SK-N-SH treated with all-trans-retinoic acid at 6 μM for 48 hours (cell line): ENCODE measurements around the gene NDRG3.

Source experiments
- ATAC-seq: fragments of 200-7000 bp; cut with Tn5 transposase; 3 replicates; pipeline ENCODE4 v1.9.1; 2020; ENCODE audit warnings: mild to moderate bottlenecking, moderate library complexity
- ARNTL ChIP-seq: fragments of 450-650 bp; formaldehyde crosslinking; IDR thresholded peaks from 2 replicates; pipeline ENCODE4 v1.5.0; 2020; ENCODE audit warnings: low read depth, mild to moderate bottlenecking, moderate library complexity, borderline replicate concordance
- BACH2 ChIP-seq: fragments of 250-450 bp; sonication (Bioruptor Pico); IDR thresholded peaks from 2 replicates; pipeline ENCODE4 v1.9.0; 2021; ENCODE audit warnings: mild to moderate bottlenecking, borderline replicate concordance
- CREB5 ChIP-seq: fragments of 250-450 bp; sonication (Bioruptor Pico); IDR thresholded peaks from 2 replicates; pipeline ENCODE4 v1.5.1; 2020; ENCODE audit warnings: low read depth, mild to moderate bottlenecking, moderate library complexity
- CSDC2 ChIP-seq: fragments of 250-450 bp; sonication (Bioruptor Pico); IDR thresholded peaks from 2 replicates; pipeline ENCODE4 v1.5.0; 2020; ENCODE audit warnings: mild to moderate bottlenecking, moderate library complexity
- ESRRG ChIP-seq: fragments of 250-450 bp; sonication (Bioruptor Pico); IDR thresholded peaks from 2 replicates; pipeline ENCODE4 v1.6.1; 2021; ENCODE audit warnings: mild to moderate bottlenecking
- GLIS3 ChIP-seq: fragments of 250-450 bp; sonication (Bioruptor Pico); IDR thresholded peaks from 2 replicates; pipeline ENCODE4 v1.5.0; 2020; ENCODE audit warnings: mild to moderate bottlenecking, moderate library complexity
- ISL1 ChIP-seq: fragments of 250-450 bp; sonication (Bioruptor Pico); IDR thresholded peaks from 2 replicates; pipeline ENCODE4 v2.1.2; 2022; ENCODE audit warnings: mild to moderate bottlenecking, moderate library complexity
- PPARA ChIP-seq: fragments of 250-450 bp; sonication (Bioruptor Pico); IDR thresholded peaks from 2 replicates; pipeline ENCODE4 v1.5.0; 2020; ENCODE audit warnings: mild to moderate bottlenecking, borderline replicate concordance
- RARB ChIP-seq: fragments of 250-450 bp; sonication (Bioruptor Pico); IDR thresholded peaks from 2 replicates; pipeline ENCODE4 v1.8.0; 2021; ENCODE audit warnings: mild to moderate bottlenecking, moderate library complexity
- TCF4 ChIP-seq: fragments of 250-450 bp; sonication (Bioruptor Pico); IDR thresholded peaks from 2 replicates; pipeline ENCODE4 v1.8.0; 2021; ENCODE audit warnings: mild to moderate bottlenecking, moderate library complexity, borderline replicate concordance
- TOX ChIP-seq: fragments of 250-450 bp; sonication (Bioruptor Pico); IDR thresholded peaks from 2 replicates; pipeline ENCODE4 v1.8.0; 2021; ENCODE audit warnings: mild to moderate bottlenecking, moderate library complexity, borderline replicate concordance
- TSHZ2 ChIP-seq: fragments of 250-450 bp; sonication (Bioruptor Pico); IDR thresholded peaks from 2 replicates; pipeline ENCODE4 v1.5.0; 2020; ENCODE audit warnings: mild to moderate bottlenecking, moderate library complexity
- ZC3H10 ChIP-seq: fragments of 250-450 bp; sonication (Bioruptor Pico); IDR thresholded peaks from 2 replicates; pipeline ENCODE4 v1.5.1; 2021; ENCODE audit warnings: mild to moderate bottlenecking, moderate library complexity
- ZFP3 ChIP-seq: fragments of 250-450 bp; sonication (Bioruptor Pico); IDR thresholded peaks from 2 replicates; pipeline ENCODE4 v1.5.0; 2020; ENCODE audit warnings: mild to moderate bottlenecking, moderate library complexity
- ZFP30 ChIP-seq: fragments of 450-650 bp; formaldehyde crosslinking; IDR thresholded peaks from 2 replicates; pipeline ENCODE4 v1.5.0; 2022; ENCODE audit warnings: mild to moderate bottlenecking, moderate library complexity
- ZNF565 ChIP-seq: fragments of 450-650 bp; formaldehyde crosslinking; conservative IDR thresholded peaks from 2 replicates; pipeline ENCODE4 v1.5.0; 2020; ENCODE audit warnings: low read depth, mild to moderate bottlenecking, moderate library complexity
- ZNF70 ChIP-seq: fragments of 450-650 bp; formaldehyde crosslinking; IDR thresholded peaks from 2 replicates; pipeline ENCODE4 v1.5.0; 2020; ENCODE audit warnings: mild to moderate bottlenecking, moderate library complexity
- ZNF8 ChIP-seq: fragments of 450-650 bp; formaldehyde crosslinking; IDR thresholded peaks from 2 replicates; pipeline ENCODE4 v1.5.0; 2020; ENCODE audit warnings: mild to moderate bottlenecking, moderate library complexity
- TF ChIP-seq, protein P1 (sequence below): fragments of 250-450 bp; sonication (Bioruptor Pico); IDR thresholded peaks from 2 replicates; pipeline ENCODE4 v1.8.0; 2020; ENCODE audit warnings: mild to moderate bottlenecking, moderate library complexity, borderline replicate concordance
- TF ChIP-seq, protein P2 (sequence below): fragments of 250-450 bp; sonication (Bioruptor Pico); IDR thresholded peaks from 2 replicates; pipeline ENCODE4 v1.5.1; 2021; ENCODE audit warnings: mild to moderate bottlenecking, moderate library complexity

NDRG3 gene

DNA sequence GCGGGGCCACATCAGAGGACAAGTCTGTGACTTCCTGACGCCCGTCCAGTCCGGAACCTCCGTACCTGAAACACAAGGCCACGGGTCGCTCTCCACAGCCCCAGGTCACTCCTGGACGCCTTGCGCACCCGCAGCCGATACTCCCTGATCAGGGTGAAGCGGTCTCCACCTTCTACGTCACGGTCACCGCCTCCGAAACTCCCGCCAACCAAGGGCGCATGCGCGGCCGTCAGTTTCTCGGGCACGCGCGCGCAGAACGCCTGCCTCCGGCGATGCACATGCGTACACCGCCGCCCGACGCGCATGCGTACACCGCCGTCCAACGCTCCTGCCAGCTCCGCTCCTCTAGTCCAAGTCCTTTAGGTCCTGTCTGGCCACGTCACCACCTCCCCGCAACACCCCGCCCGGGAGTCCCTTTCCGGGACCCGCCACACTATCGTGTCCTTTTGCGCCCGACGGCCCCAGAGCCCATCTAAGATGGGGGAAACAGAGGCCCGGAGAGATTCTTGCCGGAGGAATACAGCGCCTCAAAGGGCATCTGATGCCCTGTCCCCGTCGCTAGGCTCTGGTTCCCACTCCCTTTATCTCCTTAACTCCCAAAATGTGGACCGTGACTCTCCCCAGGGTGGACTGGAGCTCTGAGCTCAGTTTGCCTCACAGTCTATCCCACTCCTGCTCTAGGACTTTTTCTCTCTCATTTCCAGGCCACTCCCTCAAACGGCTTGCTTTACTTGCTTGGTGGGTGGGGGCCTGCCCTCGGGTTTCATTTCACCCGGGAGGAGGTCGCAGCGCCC, 27.9 kb upstream of the NDRG3 start, which contains the start of gene DSN1:
Gene DSN1 (minus strand): TSS at position 167 of the 794 bp plus-strand sequence. CDS start 2,305 bp downstream, outside the sequence.
- peak; percentile 87 for ATAC-seq
- TF ChIP-seq ARNTL (no peak), PPARA (CRISPR knock-in tag) (no peak), CREB5 (peak; percentile 39; the same call in 1 of the 2 replicates), TSHZ2 (0 out of 2 replicates have a peak, but pooled peaks have one; percentile 11)

GRCh38 chr20:36773107-36773596, 27.3 kb upstream of the NDRG3 start:
- peak; percentile 34 for ATAC-seq
- TF ChIP-seq ZNF8 (CRISPR knock-in tag): no peak
- TF ChIP-seq ARNTL: no peak
- TF ChIP-seq ISL1: no peak
- no peak for TF ChIP-seq RARB (CRISPR knock-in tag)
- TF ChIP-seq BACH2 (CRISPR knock-in tag): no peak
- TF ChIP-seq CSDC2: no peak
- no peak for TF ChIP-seq ZNF565 (CRISPR knock-in tag)
- TF ChIP-seq ESRRG (CRISPR knock-in tag): no peak
- TF ChIP-seq TOX: no peak
- TF ChIP-seq PPARA (CRISPR knock-in tag): no peak
- TF ChIP-seq GLIS3 (CRISPR knock-in tag): no peak
- TF ChIP-seq TSHZ2: no peak
- no peak for TF ChIP-seq ZFP3

- ATAC-seq: no peak
- TF ChIP-seq, protein P1, sequence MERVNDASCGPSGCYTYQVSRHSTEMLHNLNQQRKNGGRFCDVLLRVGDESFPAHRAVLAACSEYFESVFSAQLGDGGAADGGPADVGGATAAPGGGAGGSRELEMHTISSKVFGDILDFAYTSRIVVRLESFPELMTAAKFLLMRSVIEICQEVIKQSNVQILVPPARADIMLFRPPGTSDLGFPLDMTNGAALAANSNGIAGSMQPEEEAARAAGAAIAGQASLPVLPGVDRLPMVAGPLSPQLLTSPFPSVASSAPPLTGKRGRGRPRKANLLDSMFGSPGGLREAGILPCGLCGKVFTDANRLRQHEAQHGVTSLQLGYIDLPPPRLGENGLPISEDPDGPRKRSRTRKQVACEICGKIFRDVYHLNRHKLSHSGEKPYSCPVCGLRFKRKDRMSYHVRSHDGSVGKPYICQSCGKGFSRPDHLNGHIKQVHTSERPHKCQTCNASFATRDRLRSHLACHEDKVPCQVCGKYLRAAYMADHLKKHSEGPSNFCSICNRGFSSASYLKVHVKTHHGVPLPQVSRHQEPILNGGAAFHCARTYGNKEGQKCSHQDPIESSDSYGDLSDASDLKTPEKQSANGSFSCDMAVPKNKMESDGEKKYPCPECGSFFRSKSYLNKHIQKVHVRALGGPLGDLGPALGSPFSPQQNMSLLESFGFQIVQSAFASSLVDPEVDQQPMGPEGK (CRISPR knock-in tag): no peak
- TF ChIP-seq BACH2 (CRISPR knock-in tag) (no peak), ZNF8 (CRISPR knock-in tag) (no peak), ZFP30 (CRISPR knock-in tag) (no peak), ZC3H10 (no peak), TOX (no peak), TCF4 (CRISPR knock-in tag) (no peak), ARNTL (no peak), ZNF70 (CRISPR knock-in tag) (no peak), PPARA (CRISPR knock-in tag) (no peak), RARB (CRISPR knock-in tag) (no peak), GLIS3 (CRISPR knock-in tag) (no peak)
- TF ChIP-seq, protein P2, sequence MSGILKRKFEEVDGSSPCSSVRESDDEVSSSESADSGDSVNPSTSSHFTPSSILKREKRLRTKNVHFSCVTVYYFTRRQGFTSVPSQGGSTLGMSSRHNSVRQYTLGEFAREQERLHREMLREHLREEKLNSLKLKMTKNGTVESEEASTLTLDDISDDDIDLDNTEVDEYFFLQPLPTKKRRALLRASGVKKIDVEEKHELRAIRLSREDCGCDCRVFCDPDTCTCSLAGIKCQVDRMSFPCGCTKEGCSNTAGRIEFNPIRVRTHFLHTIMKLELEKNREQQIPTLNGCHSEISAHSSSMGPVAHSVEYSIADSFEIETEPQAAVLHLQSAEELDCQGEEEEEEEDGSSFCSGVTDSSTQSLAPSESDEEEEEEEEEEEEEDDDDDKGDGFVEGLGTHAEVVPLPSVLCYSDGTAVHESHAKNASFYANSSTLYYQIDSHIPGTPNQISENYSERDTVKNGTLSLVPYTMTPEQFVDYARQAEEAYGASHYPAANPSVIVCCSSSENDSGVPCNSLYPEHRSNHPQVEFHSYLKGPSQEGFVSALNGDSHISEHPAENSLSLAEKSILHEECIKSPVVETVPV (CRISPR knock-in tag): no peak
Measured at GRCh38 chr20:36770680-36771079, 24.8 kb upstream of the NDRG3 start.
